HG03342 (cell line): ENCODE data around the gene CEP112.

Experiments used
- ATAC-seq: cut with Tn5 transposase; IDR thresholded peaks from one replicate; pipeline ENCODE4 v1.9.1; 2021; ENCODE audit warnings: mild to moderate bottlenecking, moderate library complexity; ENCODE audit not compliant: unreplicated experiment

Gene CEP112

DNA sequence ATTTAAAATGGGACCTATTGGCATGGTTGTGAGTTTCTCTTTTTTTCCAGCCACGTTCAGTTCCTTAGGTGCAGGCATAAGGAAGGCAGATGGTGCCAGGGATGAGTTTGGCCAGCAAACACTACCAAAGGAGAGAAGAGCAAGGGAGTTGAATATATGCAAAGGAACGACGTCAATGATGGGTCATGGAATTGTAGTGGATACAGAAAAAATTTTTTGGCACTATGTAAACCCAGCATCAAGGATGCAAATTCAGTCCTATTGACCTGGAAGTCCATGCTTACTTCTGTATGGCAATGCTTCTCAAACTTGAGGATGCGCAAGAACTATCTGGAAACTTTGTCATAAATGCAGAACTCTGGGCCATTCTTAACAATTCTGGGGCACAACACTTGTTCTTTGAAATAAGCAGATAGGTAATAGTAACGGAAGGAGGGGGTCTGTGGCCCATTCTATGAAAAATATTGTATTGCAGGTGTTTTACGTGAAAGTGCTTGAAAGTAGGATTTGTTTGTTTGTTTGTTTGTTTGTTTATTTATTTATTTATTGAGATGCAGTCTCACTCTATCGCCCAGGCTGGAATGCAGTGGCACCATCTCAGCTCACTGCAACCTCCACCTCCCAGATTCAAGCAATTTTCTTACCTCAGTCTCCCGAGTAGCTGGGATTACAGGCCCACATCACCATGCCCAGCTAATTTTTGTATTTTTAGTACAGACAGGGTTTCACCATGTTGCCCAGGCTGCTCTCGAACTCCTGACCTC, 19.3 kb upstream of the CEP112 start:
- ATAC-seq = no peak

- no peak for ATAC-seq
Observed at GRCh38 chr17:66210208-66210574, 18.3 kb upstream of the CEP112 start.

DNA sequence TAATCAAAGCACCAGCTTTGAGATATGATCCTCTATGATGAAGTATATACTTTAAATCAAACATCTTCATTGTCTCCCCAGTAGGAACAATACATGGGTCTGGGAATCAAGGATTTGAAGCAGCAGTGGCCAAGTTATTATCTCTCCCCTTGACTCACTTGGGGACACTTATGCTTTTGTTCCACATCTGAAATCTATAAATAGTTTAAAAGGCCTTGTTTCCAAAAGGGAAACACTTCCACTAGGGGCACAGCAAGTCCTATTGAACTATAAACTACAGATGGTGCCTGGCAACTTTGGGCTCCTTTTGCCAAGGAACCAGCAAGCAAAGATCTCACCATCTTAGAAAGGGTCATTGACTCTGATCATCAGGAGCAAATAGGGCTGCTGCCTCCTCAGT, 16.0 kb upstream of the CEP112 start:
- ATAC-seq = no peak

DNA sequence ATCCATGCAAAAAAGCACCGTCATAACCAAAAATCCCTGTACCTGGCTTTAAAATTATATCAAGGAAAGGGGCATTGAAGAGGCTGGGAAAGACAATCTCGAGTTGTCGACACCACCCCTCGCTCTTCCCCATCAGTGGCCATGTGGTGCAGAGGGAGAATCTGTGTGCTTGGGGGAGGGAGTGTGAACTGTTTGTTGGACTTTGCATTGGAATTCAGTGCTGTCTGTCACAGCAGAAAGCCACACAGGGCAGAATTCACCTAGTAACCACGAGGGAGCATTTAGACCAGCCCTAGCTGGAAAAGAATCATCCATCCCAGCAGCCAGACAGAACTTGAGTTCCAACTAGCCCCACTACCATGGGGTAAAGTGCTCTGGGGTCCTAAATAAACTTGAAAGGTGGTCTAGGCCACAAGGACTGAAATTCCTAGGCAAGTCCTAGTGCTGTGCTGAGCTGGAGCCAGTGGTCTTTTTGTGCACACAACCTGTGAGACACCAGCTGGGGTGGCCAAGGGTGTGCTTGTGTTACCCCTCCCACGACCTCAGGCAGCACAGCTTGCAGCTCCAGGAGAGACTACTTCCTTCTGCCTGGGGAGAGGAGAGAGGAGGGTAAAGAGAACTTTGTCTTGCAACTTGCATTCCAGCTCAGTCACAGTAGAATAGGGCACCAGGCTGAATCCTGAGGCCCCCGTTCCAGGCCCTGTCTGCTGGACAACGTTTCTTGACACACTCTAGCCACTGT, 11.5 kb upstream of the CEP112 start:
- ATAC-seq = no peak

- no peak for ATAC-seq
Observed at GRCh38 chr17:66200685-66201092, 8.8 kb upstream of the CEP112 start.

GRCh38 chr17:66198242-66198641, 6.3 kb upstream of the CEP112 start:
- ATAC-seq = no peak

DNA sequence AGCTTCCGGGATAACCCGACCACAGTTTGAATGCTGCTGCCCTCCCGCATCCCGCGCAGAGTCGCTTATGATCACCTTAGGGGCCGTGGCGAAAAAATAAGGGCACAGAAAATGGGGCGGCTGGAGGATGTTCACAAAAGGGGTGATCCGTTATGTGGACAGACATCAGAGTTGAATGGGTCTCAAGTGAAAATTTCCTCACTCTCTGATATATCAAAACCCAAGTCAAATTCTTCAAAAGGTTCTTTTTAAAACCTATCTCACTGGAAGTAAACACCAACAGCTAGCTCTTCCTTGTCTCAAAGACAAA, 400 bp upstream of the CEP112 start:
- ATAC-seq = no peak

DNA sequence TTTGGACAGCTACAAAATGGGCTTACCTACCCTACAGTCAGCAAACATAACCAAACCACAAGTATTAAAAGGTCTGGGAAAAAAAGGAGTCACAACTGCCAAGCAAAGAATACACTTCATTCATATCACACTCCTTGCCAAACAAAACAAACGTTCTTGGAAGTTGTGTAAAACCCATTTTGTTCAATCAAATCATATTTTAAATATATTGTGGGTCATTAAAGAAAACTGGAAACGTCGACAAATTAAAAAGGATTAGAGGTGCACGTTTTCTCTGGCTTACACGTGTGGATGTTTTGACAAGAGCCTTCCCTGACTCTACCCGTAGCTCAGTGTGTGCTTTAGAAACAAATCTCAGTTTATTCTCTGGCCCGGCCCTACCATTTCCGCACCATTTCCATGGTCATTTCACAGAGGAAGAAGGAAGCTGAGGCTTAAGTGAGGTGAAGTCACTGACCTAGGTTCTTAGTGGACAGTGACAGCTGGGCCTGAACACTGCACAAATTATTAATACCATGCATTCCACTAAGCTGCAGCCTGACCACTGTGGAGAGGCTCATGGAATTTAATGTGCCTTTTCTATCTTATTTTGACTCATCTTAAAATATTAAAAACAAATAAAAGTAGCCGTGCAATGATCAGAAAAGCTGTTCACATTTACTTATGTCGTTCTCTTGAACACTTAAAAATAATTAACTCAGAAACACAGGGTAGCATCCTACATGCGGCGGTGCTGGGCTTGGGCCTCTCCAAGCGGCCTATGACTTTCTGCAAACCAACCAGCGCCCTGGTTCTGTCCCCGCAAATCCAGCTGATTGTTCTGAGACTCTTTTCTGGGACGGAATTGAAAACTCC, 968 bp downstream of the CEP112 start:
- no peak for ATAC-seq

- ATAC-seq = no peak
Observed at GRCh38 chr17:66187718-66188117, 4.2 kb downstream of the CEP112 start.

- ATAC-seq = no peak
Observed at GRCh38 chr17:66185862-66186261, 6.1 kb downstream of the CEP112 start.

DNA sequence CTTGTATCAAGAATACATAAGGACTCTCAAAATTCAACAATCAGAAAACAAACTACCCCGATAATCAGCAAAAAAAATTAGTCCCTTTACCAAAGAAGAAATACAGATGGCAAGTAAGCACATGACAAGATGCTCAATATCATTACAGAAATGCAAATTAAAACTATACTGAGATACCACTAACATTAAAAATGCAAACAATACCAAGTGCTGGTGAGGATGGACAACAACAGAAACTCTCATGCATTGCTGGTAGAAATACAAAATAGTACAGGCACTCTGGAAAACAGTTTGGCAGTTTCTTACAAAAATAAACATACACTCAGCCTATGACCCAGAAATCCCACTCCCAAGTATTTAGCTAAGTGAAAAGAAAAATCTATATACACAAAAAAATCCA, 7.5 kb downstream of the CEP112 start:
- ATAC-seq = no peak

GRCh38 chr17:66183529-66183928, 8.4 kb downstream of the CEP112 start:
- ATAC-seq = no peak

DNA sequence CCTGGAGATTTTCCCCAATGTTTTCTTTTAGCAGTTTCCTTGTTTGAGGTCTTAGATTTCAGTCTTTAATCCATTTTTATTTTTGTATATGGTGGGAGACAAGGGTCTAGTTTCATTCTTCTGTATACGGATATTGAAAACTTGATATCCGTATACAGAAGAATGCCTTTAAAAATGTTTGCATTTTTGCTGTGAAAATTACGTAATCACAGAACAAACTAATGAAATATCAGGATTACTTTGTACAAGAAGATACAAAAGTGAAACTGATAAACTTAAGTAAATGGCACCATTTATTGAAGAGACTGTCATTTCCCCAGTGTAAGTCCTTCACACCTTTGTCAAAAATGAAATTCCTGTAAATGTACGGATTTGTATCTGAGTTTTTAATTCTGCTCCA, 13.3 kb downstream of the CEP112 start:
- no peak for ATAC-seq

GRCh38 chr17:66177048-66177447, 14.9 kb downstream of the CEP112 start:
- no peak for ATAC-seq

- ATAC-seq = no peak
Observed at GRCh38 chr17:66175892-66176291, 16.0 kb downstream of the CEP112 start.

- ATAC-seq = no peak
Observed at GRCh38 chr17:66172691-66173223, 19.2 kb downstream of the CEP112 start.

- ATAC-seq = no peak
Observed at GRCh38 chr17:66172144-66172543, 19.8 kb downstream of the CEP112 start.

DNA sequence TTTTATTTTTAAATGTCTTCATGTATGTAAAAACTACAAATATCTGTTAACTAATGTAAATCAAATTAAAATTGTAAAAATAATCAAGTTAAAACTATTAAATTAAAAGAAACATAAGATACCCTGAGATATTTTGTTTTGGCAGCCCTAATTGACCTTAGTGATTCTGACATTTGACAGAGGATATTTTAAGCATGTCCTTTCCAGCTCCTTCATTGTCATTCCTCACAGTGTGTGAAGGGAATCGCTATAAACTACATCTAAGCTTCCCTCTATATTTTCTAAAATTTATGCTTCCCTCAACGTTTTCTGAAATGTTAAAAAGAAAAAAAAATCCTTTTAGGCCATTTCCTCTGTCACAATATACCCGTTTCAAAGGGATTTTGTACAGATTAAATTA, 20.2 kb downstream of the CEP112 start:
- ATAC-seq = no peak

DNA sequence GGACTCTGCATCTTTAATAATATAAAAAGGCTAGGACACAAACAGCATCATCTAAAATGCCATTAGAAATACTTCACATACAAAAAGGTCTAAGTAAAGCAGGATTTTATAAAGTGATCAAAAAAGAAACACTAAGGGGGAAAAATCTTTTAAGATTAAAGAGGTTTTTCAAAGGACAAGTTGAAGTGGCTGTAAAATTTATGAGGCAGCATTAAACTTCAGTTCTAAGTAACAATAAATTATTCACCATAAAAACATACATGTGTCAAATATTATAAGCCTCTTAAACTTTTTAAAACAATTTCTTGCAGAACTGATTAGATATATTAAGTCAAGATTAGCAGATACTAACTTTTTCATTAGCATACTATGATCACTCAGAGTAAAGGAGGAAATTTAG, 20.8 kb downstream of the CEP112 start:
- no peak for ATAC-seq

DNA sequence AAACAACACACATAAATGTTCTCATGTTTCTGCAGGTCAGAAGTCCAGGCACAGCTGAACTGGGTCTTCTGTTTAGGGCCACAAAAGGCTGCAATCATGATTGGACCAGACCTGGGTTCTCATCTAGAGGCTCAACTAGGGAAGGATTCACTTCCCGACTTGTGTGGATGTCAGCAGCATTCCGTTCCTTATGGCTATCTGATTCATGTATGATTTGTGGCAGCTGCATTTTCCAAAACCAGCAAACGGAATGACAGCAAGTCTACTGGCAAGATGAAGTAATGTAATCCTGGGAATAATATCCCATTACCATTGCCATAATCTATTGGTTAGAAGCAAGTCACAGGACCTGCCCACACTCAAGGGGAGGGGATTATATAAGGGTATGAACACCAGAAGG, 22.1 kb downstream of the CEP112 start:
- ATAC-seq = no peak

DNA sequence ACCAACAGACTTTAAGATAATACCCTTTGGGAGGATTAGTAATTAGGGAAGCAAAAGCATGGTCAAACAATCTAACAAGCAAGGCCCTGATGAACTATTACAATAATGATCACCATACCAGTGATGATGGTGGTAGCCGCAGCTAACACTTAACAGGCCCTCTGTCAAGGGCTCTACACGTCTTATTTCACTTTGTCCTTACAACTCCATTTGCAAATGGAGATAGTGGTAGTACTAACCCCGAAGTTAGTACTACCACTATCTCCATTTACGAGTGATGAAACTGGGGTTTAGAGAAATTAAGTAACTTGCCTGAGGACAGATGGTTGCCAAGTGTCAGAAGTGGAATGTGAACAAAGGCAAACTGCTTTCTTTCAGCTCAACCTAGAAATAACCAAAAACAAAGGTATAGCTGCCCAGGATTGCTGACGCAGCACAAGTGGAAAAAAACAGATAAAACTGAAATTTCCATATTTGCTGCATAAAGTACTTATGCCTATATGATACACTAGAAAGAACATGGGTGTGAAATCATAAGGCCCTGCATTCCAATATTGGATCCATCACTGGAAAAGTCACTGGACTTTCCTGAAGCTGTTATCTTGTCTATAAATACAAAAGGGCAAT, 24.6 kb downstream of the CEP112 start:
- no peak for ATAC-seq
